Measurements from ENCODE around the gene PLXDC1. TPM values are rescaled to one million over a fixed set of nuclear protein-coding genes. Genes with fewer than 3 reads are reported as not detected.

The PLXDC1 gene
- total and polyA plus RNA-seq, 2 of the 13 experiments (the other 11 are each of a cell fraction or from before 2014, with no cell fraction given) = not detected

- in situ Hi-C loops (cut with HindIII; ENCODE audit: extremely low pct_ligation_motif_present, low pct_unique_long_range_greater_than_20kb) (no loop called here), intact Hi-C loops (cut with micrococcal nuclease; ENCODE audit: unreplicated experiment) (no loop called here)
- no peak overlapping the region for H3K4me3 ChIP-seq (replicated peaks in 1 of 3; ENCODE audit: insufficient read depth in 1 of 3, low read depth in 2 of 3, low read length in 3 of 3)
- H3K9me3 ChIP-seq (ENCODE audit: low read length) = no peaks in the 10 kb centered on the region
- ATAC-seq (no peak), DNase-seq (ENCODE audit: low spot score) (no peak), FAIRE-seq (no peak)
- no peaks in the 10 kb centered on the region for H3K79me2 ChIP-seq (ENCODE audit: insufficient read depth, low read length)
- ChIA-PET CTCF (ENCODE audit: low intra/inter-chr PET ratio, low total read pairs) (no interaction called here), POLR2A (no interaction called here)
- 17% methylated on average over 6 of the region's 8 CpGs for WGBS (ENCODE audit: low lambda C conversion rate)
- no peaks in the 10 kb centered on the region for H4K20me1 ChIP-seq (ENCODE audit: insufficient read depth, low read length)
- no peak overlapping the region for H2AFZ ChIP-seq (ENCODE audit: low read length)
- no peak overlapping the region for H3K4me2 ChIP-seq (ENCODE audit: low read depth, low read length)
- H3K9ac ChIP-seq (ENCODE audit: insufficient read depth, low read depth, low read length) = no peak overlapping the region
- H3K27ac ChIP-seq (ENCODE audit: extremely low read length, insufficient read depth, low read length) = no peak overlapping the region
- peaks cover 5 to 39% of the 10 kb centered on the region in 2 experiments; a peak in 4 of 5 replicates for H3K27me3 ChIP-seq (ENCODE audit: control insufficient read depth in 1 of 2, insufficient read depth in 2 of 2, low read length in 2 of 2)
- H3K4me1 ChIP-seq (ENCODE audit: insufficient read depth, low read length) = peaks cover 12% of the 10 kb centered on the region
- H3K36me3 ChIP-seq (replicated peaks in 1 of 2; ENCODE audit: control insufficient read depth in 1 of 2, insufficient read depth in 2 of 2, low read length in 2 of 2) = no peaks in the 10 kb centered on the region
- BruUV-seq (replicated peaks) = no TSS peak
- TF ChIP-seq POGZ (CRISPR knock-in tag; IDR thresholded peaks at IDR 0.05) = no peak
- no peak for TF ChIP-seq ZNF430 (CRISPR knock-in tag; IDR thresholded peaks at IDR 0.05)
- TF ChIP-seq PLRG1 (conservative IDR thresholded peaks at IDR 0.05) = no peak
- TF ChIP-seq ZNF687 (CRISPR knock-in tag; IDR thresholded peaks at IDR 0.05) = no peak
- TF ChIP-seq MLXIP (CRISPR knock-in tag; IDR thresholded peaks at IDR 0.05; ENCODE audit: borderline replicate concordance) = no peak
- no peak for TF ChIP-seq ZNF550 (CRISPR knock-in tag; IDR thresholded peaks at IDR 0.05; ENCODE audit: borderline replicate concordance)
- no peak for TF ChIP-seq TCF7L2 (IDR thresholded peaks at IDR 0.05; ENCODE audit: low read depth, low read length)
- no peak for TF ChIP-seq KIAA2018 (CRISPR knock-in tag; IDR thresholded peaks at IDR 0.05; ENCODE audit: borderline replicate concordance)
Measured at GRCh38 chr17:39062846-39063680, 88.4 kb downstream of the PLXDC1 start.
